GM21786 (cell line): ENCODE measurements around the gene UBXN1.

Source experiments
- ATAC-seq: cut with Tn5 transposase; IDR thresholded peaks from one replicate; pipeline ENCODE4 v1.9.1; 2021; ENCODE audit not compliant: unreplicated experiment

The UBXN1 gene

DNA sequence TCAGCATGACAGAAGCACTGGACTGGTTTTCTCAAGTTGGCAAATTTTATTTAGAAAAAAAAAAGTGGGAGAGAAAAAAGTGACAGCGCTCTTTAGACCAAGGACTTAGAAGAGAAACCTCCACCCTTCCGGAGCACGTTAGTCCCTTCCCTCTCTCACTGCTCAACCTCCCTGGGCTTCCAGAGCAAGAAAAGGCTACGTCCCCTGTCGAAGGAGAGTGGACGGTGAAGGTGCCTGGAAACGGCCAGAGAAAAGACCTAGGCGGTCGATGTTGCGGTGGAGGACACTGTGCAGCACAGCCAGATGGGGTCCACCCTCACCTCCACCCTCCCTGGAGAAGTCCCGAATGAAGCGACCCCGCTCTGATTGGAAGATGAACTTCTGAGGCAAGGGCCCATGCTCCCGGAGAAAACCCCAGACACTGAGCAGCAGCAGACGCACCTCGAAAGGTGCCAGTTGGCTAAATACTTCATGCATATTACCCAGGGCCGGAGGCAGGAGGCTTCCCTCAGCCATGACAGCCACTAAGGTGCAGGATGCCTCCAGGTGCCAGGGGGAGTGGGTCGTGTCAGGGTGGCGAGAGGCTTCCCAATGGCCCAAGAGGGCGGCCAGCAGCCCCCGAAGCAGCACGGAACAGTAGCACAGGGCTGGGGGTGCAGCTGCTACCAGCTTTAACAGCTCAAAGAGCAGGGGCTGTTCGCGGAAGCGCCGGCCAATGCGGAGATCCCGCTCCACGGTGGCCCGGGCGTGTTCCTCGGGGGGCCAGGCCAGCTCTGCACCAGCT lies 31.9 kb downstream of the UBXN1 start:
- ATAC-seq = no peak

- peak; percentile 98 for ATAC-seq
These were observed 32.7 kb downstream of the UBXN1 start, which contains the start of gene GANAB for GRCh38 chr11:62645946-62646824. GANAB (minus strand) TSS chr11:62646613; CDS start chr11:62646599, 14 bp downstream.

- no peak for ATAC-seq
These were observed 33.3 kb downstream of the UBXN1 start for GRCh38 chr11:62645671-62645945.

DNA sequence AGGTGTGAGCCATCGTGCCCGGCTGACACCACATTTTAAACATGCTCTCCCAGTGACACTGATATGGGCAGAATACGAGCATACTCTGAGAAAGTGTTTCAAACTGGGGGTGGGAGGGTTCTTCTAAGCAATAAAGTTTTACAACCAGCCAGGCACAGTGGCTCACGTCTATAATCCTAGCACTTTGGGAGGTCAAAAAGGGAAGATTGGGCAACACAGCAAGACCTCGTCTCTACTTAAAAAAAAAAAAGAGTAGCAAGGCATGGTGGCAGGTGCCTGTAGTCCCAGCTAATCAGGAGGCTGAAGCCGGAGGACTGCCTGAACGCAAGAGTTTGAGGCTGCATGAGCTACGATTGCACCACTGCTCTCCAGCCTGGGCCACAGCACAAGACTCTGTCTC lies 34.7 kb downstream of the UBXN1 start:
- no peak for ATAC-seq

GRCh38 chr11:62632492-62632891 lies 46.4 kb downstream of the UBXN1 start:
- no peak for ATAC-seq

- no peak for ATAC-seq
These were observed 51.2 kb downstream of the UBXN1 start for GRCh38 chr11:62627713-62628112.
